HepG2 (cell line): ENCODE measurements around the gene TBL3. TPM values are rescaled to one million over a fixed set of nuclear protein-coding genes. Genes with fewer than 3 reads are reported as not detected.
A peak's percentile ranks its signal among the peaks of the same experiment; 100 is the strongest.

ENCODE experiments used
- ARNTL ChIP-seq: sonication (generic); formaldehyde crosslinking; IDR thresholded peaks from 2 replicates; pipeline ENCODE4 v1.4.0; 2020; ENCODE audit warnings: mild to moderate bottlenecking, missing genetic modification reagents
- CENPX ChIP-seq: sonication (generic); formaldehyde crosslinking; IDR thresholded peaks from 2 replicates; pipeline ENCODE4 v1.9.0; 2021; ENCODE audit warnings: mild to moderate bottlenecking, missing genetic modification reagents, moderate library complexity
- ELF1 ChIP-seq: sonication (generic); formaldehyde crosslinking; IDR thresholded peaks from 2 replicates; pipeline ENCODE4 v1.4.0; 2020; ENCODE audit warnings: missing genetic modification reagents
- FOSL2 ChIP-seq: sonication (generic); formaldehyde crosslinking; IDR thresholded peaks from 2 replicates; pipeline ENCODE4 v1.4.0; 2020; ENCODE audit warnings: missing genetic modification reagents
- IRX3 ChIP-seq: sonication (generic); formaldehyde crosslinking; IDR thresholded peaks from 2 replicates; pipeline ENCODE4 v1.8.1; 2023; ENCODE audit warnings: mild to moderate bottlenecking, low read depth, missing genetic modification reagents, borderline replicate concordance
- NR2C2 ChIP-seq: sonication (generic); formaldehyde crosslinking; IDR thresholded peaks from 2 replicates; pipeline ENCODE4 v1.4.0; 2020; ENCODE audit warnings: missing genetic modification reagents, mild to moderate bottlenecking, moderate library complexity, borderline replicate concordance
- NR2F2 ChIP-seq: IDR thresholded peaks from 2 replicates; pipeline ENCODE4 v1.6.1; 2012; ENCODE audit warnings: low read depth, inconsistent platforms, borderline replicate concordance
- PRDM10 ChIP-seq: sonication (generic); formaldehyde crosslinking; IDR thresholded peaks from 2 replicates; pipeline ENCODE4 v1.4.0; 2020; ENCODE audit warnings: low read depth, missing genetic modification reagents
- RAD51 ChIP-seq: fragments of 450-650 bp; IDR thresholded peaks from 2 replicates; pipeline ENCODE4 v1.6.1; 2016; ENCODE audit warnings: borderline replicate concordance
- SALL2 ChIP-seq: sonication (generic); formaldehyde crosslinking; IDR thresholded peaks from 2 replicates; pipeline ENCODE4 v1.8.1; 2023; ENCODE audit warnings: mild to moderate bottlenecking, missing genetic modification reagents, inconsistent platforms
- USF2 ChIP-seq, 2 experiments: sonication (generic) in 1 of 2; formaldehyde crosslinking in 1 of 2; IDR thresholded peaks; 2 replicates each; pipeline versions ENCODE4 v1.5.1 to v1.6.1; 2011 to 2020; ENCODE audit warnings: borderline replicate concordance in 1 of 2, low read depth in 1 of 2, low read length in 1 of 2, mild to moderate bottlenecking in 1 of 2, missing genetic modification reagents in 1 of 2, moderate library complexity in 1 of 2
- YEATS4 ChIP-seq: sonication (generic); formaldehyde crosslinking; IDR thresholded peaks from 2 replicates; pipeline ENCODE4 v1.4.0; 2020; ENCODE audit warnings: missing genetic modification reagents, borderline replicate concordance
- ZFY ChIP-seq: sonication (generic); formaldehyde crosslinking; IDR thresholded peaks from 2 replicates; pipeline ENCODE4 v1.4.0; 2020; ENCODE audit warnings: missing genetic modification reagents
- ZNF124 ChIP-seq: sonication (generic); formaldehyde crosslinking; IDR thresholded peaks from 2 replicates; pipeline ENCODE4 v1.4.0; 2020; ENCODE audit warnings: missing genetic modification reagents
- ZNF230 ChIP-seq: sonication (generic); formaldehyde crosslinking; IDR thresholded peaks from 2 replicates; pipeline ENCODE4 v1.4.0; 2020; ENCODE audit warnings: mild to moderate bottlenecking, missing genetic modification reagents
- ZNF513 ChIP-seq: sonication (generic); formaldehyde crosslinking; conservative IDR thresholded peaks from 2 replicates; pipeline ENCODE4 v1.5.0; 2020; ENCODE audit warnings: missing genetic modification reagents
- ZNF570 ChIP-seq: sonication (generic); formaldehyde crosslinking; IDR thresholded peaks from 2 replicates; pipeline ENCODE4 v1.4.0; 2020; ENCODE audit warnings: mild to moderate bottlenecking, missing genetic modification reagents, borderline replicate concordance
- ZNF605 ChIP-seq: sonication (generic); formaldehyde crosslinking; IDR thresholded peaks from 2 replicates; pipeline ENCODE4 v1.8.0; 2022; ENCODE audit warnings: mild to moderate bottlenecking, missing genetic modification reagents
- ZNF644 ChIP-seq: IDR thresholded peaks from 2 replicates; pipeline ENCODE4 v1.6.1; 2016; ENCODE audit warnings: low read depth
- ZNF768 ChIP-seq: sonication (generic); formaldehyde crosslinking; IDR thresholded peaks from 2 replicates; pipeline ENCODE4 v1.4.0; 2020; ENCODE audit warnings: missing genetic modification reagents
- ZNF792 ChIP-seq: IDR thresholded peaks from 2 replicates; pipeline ENCODE4 v1.6.1; 2016
- polyA plus RNA-seq, 8 experiments: library from polyadenylated mRNA; depleted of rRNA in 3 of 8; stranded (reverse) in 7 of 8; unstranded in 1 of 8; fragments of >200 nt; fragmentation: Illumina TruSeq in 4 of 8; extraction: Trizol in 4 of 8; gene quantifications; 2 replicates each; pipeline versions ENCODE4 v1.2.1 to v1.2.3, GENCODE V29; 2011 to 2016; ENCODE audit warnings: low read depth in 4 of 8, missing spikeins in 1 of 8, mixed read lengths in 1 of 8; ENCODE audit not compliant: insufficient read depth in 1 of 8
- total RNA-seq, 5 experiments: library from RNA; depleted of rRNA; stranded (reverse); fragments of >200 nt; fragmentation: Illumina TruSeq; extraction: Trizol; gene quantifications; 2 replicates each; pipeline ENCODE4 v1.2.3, GENCODE V29; 2016; ENCODE audit warnings: low read depth in 1 of 5

The TBL3 gene
- total and polyA plus RNA-seq, 2 of the 13 experiments (the other 11 are each of a cell fraction or from before 2014, with no cell fraction given): 16.8 to 38.0 TPM

DNA sequence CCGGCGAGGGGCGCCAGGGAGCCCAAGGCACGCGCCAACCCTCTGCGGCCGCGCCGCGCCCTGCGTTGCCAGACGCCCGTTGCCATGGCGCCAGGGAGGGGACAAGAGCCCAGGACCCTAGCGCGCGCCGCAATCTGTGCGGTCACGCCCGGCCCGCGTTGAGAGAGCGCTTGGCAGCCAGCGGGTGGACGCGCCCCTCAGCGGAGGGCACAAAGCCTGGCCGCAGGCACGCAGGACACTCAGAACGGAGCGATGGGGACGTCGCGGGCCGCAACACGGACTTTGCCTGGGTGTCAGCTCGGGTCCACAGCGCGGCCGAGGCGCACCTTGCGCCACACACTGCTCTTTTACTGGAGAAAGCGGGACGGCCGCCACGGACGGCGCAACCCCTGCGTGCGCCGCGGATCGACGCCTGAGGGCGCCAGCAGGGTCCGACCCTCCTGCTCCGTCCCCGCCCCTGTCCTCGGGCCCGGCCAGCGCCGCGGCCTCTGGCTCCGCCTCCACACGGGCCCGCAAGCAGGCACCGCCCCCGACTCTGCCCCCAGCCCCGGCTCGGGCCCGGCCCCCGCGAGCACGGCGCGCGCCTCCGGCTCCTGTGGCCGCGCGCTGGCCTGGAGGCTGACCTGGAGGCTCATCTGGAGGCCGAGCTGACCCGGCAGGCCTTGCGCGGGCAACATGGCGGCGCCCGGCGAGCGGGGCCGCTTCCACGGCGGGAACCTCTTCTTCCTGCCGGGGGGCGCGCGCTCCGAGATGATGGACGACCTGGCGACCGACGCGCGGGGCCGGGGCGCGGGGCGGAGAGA is 11.9 kb downstream of the TBL3 start, which contains the start of gene GFER (continued):
- TF ChIP-seq ZNF605 (peak; percentile 81; the same call in 1 of the 2 replicates), FOSL2 (peak; percentile 15; the same call in 1 of the 2 replicates), NR2F2 (peak; percentile 97), USF2 (IDR thresholded peaks at IDR 0.05; ENCODE audit: low read depth, low read length) (no peak), USF2 (CRISPR knock-in tag; IDR thresholded peaks at IDR 0.05; ENCODE audit: borderline replicate concordance) (no peak), ARNTL (CRISPR knock-in tag) (no peak), PRDM10 (CRISPR knock-in tag) (0 out of 2 replicates have a peak, but pooled peaks have one; percentile 13), NR2C2 (CRISPR knock-in tag) (peak; percentile 94), RAD51 (no peak), IRX3 (CRISPR knock-in tag) (0 out of 2 replicates have a peak, but pooled peaks have one; percentile 27), ZNF768 (CRISPR knock-in tag) (peak; percentile 25; the same call in 1 of the 2 replicates), SALL2 (peak; percentile 90), ZNF644 (no peak), ZNF792 (CRISPR knock-in tag) (no peak), ZNF124 (CRISPR knock-in tag) (peak; percentile 40; the same call in 1 of the 2 replicates), ZNF513 (0 out of 2 replicates have a peak, but pooled peaks have one; percentile 49), CENPX (no peak), ZNF570 (CRISPR knock-in tag) (no peak), ELF1 (peak; percentile 8; the same call in 1 of the 2 replicates), YEATS4 (CRISPR knock-in tag) (peak; percentile 91), ZFY (CRISPR knock-in tag) (peak; percentile 91), ZNF230 (CRISPR knock-in tag) (peak; percentile 16; the same call in 1 of the 2 replicates)
